PFSK-1 (cell line): ENCODE results near the gene ORMDL3.

Source experiments
- FOXP2 ChIP-seq: optimal IDR thresholded peaks from 2 replicates; pipeline ENCODE3; 2011; ENCODE audit warnings: borderline replicate concordance, control low read depth, inconsistent platforms; ENCODE audit not compliant: insufficient read depth; ENCODE audit errors: extremely low read length, extremely low read depth
- POLR2AphosphoS5 ChIP-seq: IDR thresholded peaks from 2 replicates; pipeline ENCODE4 v1.6.1; 2012; ENCODE audit warnings: low read depth, mild to moderate bottlenecking, control low read depth, low read length, moderate library complexity
- SIN3A ChIP-seq: IDR thresholded peaks from 2 replicates; pipeline ENCODE4 v1.6.1; 2012; ENCODE audit warnings: mild to moderate bottlenecking, low read length, moderate library complexity, borderline replicate concordance; ENCODE audit not compliant: insufficient read depth
- TAF1 ChIP-seq: IDR thresholded peaks from 2 replicates; pipeline ENCODE4 v1.6.1; 2012; ENCODE audit warnings: low read length, control low read depth, borderline replicate concordance; ENCODE audit not compliant: insufficient read depth
- TF ChIP-seq, protein P1 (sequence below), 2 experiments: IDR thresholded peaks; 2 replicates each; pipeline versions ENCODE4 v1.6.1 to v1.8.0; 2011 to 2012; ENCODE audit warnings: low read depth in 2 of 2, low read length in 2 of 2, control low read depth in 1 of 2, inconsistent platforms in 1 of 2, mild to moderate bottlenecking in 1 of 2, moderate library complexity in 1 of 2; ENCODE audit not compliant: insufficient read depth in 1 of 2

ORMDL3 gene

DNA sequence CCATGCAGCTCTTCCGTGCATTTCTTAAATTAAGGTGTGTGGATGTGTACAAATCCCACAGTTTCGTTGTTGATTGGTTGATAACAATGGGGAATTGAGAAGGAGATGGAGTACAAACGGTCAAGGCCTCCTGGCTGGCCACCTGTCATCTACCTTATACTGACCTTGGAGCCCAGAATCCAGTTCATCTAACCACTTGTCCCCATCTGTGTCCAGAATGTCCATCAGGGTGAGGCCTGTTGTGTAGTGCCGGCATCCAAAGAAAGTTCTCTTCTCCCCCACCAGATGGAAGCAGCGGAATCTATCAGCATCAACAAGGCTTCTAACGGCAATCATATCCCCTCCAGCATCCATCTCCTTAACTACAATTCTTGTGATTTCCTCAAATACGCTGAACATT, 10.5 kb downstream of the ORMDL3 start:
- TF ChIP-seq, protein P1, sequence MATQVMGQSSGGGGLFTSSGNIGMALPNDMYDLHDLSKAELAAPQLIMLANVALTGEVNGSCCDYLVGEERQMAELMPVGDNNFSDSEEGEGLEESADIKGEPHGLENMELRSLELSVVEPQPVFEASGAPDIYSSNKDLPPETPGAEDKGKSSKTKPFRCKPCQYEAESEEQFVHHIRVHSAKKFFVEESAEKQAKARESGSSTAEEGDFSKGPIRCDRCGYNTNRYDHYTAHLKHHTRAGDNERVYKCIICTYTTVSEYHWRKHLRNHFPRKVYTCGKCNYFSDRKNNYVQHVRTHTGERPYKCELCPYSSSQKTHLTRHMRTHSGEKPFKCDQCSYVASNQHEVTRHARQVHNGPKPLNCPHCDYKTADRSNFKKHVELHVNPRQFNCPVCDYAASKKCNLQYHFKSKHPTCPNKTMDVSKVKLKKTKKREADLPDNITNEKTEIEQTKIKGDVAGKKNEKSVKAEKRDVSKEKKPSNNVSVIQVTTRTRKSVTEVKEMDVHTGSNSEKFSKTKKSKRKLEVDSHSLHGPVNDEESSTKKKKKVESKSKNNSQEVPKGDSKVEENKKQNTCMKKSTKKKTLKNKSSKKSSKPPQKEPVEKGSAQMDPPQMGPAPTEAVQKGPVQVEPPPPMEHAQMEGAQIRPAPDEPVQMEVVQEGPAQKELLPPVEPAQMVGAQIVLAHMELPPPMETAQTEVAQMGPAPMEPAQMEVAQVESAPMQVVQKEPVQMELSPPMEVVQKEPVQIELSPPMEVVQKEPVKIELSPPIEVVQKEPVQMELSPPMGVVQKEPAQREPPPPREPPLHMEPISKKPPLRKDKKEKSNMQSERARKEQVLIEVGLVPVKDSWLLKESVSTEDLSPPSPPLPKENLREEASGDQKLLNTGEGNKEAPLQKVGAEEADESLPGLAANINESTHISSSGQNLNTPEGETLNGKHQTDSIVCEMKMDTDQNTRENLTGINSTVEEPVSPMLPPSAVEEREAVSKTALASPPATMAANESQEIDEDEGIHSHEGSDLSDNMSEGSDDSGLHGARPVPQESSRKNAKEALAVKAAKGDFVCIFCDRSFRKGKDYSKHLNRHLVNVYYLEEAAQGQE (IDR thresholded peaks at IDR 0.05; ENCODE audit: insufficient read depth in 1 of 2, low read depth in 2 of 2, low read length in 2 of 2) = no peak
- TF ChIP-seq POLR2AphosphoS5 (no peak), FOXP2 (no peak), TAF1 (no peak), SIN3A (no peak)

- TF ChIP-seq FOXP2 (no peak), TAF1 (no peak), POLR2AphosphoS5 (no peak), SIN3A (no peak)
- TF ChIP-seq, protein P1 (IDR thresholded peaks at IDR 0.05; ENCODE audit: insufficient read depth in 1 of 2, low read depth in 2 of 2, low read length in 2 of 2) = no peak
Observed at GRCh38 chr17:39915559-39915958, 11.8 kb downstream of the ORMDL3 start.

GRCh38 chr17:39913989-39914388, 13.4 kb downstream of the ORMDL3 start:
- TF ChIP-seq SIN3A = no peak
- TF ChIP-seq, protein P1 (IDR thresholded peaks at IDR 0.05; ENCODE audit: insufficient read depth in 1 of 2, low read depth in 2 of 2, low read length in 2 of 2) = no peak
- TF ChIP-seq FOXP2 = no peak
- no peak for TF ChIP-seq TAF1
- TF ChIP-seq POLR2AphosphoS5 = no peak

DNA sequence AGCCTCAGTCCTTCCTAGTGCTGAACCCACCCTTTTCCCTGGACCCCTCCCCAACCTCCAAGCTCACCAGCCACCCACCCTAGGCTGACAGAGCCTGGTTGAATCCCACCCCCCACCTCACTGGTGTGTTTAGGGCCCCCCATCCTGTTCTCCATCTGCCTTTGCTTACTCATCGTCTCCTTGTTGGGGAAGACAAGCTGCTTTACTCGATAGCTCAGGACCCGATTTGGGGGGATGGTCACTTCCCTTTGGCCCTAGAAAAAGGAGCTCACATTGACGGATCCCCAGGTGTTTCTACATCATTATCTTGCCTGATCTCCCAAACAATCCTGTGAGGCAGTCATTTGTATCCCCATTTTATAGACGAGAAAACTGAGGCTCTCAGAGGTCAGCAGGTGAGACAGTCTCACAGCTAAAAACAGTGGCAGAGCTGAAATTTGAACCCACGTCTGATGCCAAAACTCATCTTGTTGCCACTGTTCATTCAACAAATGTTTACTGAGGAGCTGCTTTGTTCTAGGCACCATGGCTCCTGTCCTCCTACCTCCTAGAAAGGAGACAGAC, 18.5 kb downstream of the ORMDL3 start:
- TF ChIP-seq TAF1 = no peak
- no peak for TF ChIP-seq POLR2AphosphoS5
- no peak for TF ChIP-seq SIN3A
- no peak for TF ChIP-seq FOXP2

GRCh38 chr17:39904990-39905288, 22.5 kb downstream of the ORMDL3 start:
- no peak for TF ChIP-seq FOXP2
- no peak for TF ChIP-seq SIN3A
- TF ChIP-seq POLR2AphosphoS5 = no peak
- TF ChIP-seq, protein P1 (IDR thresholded peaks at IDR 0.05; ENCODE audit: insufficient read depth in 1 of 2, low read depth in 2 of 2, low read length in 2 of 2) = no peak
